Measurements from ENCODE around the gene ZSWIM4.

The ZSWIM4 gene

DNA sequence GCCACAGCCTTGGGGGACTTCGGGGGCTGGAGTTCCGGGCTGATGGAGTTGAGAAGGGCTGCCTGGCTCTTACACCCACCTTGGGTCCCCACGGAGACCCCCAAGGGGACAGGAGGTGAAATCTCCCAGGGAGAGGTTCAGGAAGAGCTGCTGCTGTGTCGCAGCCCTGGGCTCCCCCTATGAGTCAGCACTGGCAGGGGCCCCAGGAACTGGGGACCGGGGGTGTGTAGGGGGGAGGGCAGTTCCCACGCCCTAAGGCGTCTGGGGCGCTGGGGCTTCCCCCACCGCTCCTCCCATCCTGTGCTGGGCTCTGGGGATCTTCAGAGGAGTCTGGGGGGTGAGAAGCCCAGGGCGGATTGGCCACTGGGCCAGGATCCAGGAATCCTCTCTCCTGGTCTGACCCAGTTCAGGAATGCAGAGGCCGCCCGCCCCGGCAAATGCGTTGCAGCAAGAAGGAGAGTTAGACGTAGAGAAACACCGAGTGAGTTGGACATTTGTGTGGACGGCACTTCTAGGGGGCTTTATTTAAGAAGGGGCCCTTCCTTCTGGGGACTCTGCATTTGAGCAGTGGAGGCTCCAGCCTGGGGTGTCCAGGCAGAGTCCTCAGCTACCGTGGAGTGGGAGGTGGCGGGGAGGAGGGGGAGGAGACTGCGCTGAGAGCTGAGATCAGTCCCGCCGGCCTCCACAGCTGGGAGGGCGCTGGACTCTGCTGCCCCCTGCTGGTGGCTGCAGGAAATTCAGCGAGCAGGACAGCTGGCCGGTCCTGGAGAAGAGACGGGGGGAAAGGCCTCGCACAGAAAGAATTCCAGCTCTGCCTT lies 66.7 kb downstream of the ZSWIM4 start:
- Histone ChIP-seq H3K18ac (ENCODE audit: low read length) (peak overlapping the region; percentile 97), H3K79me1 (ENCODE audit: low read length) (peaks cover 20% of the 10 kb centered on the region), H3K4me1 (ENCODE audit: control insufficient read depth in 1 of 2, insufficient read depth in 2 of 2, low read length in 2 of 2) (peaks cover 14 to 16% of the 10 kb centered on the region in 2 experiments), H3K4ac (ENCODE audit: low read depth, low read length) (peak overlapping the region; percentile 95), H2BK120ac (ENCODE audit: insufficient read depth, low read length, poor library complexity) (peak overlapping the region; percentile 100), H3K14ac (ENCODE audit: low read length) (peak overlapping the region; percentile 98), H3K9ac (ENCODE audit: low read length) (peak overlapping the region; percentile 78), H3K4me3 (ENCODE audit: low read depth, low read length) (no peak overlapping the region), H2BK12ac (ENCODE audit: low read length) (peak overlapping the region; percentile 95), H4K91ac (ENCODE audit: low read depth, low read length) (peak overlapping the region; percentile 100), H4K12ac (ENCODE audit: low read depth, low read length) (peak overlapping the region; percentile 97), H3K27me3 (ENCODE audit: insufficient read depth, low read length) (peaks cover 6% of the 10 kb centered on the region), H3K23ac (ENCODE audit: low read length) (no peak overlapping the region), H2AK5ac (ENCODE audit: low read length) (peak overlapping the region; percentile 100), H3K36me3 (ENCODE audit: control insufficient read depth in 1 of 2, insufficient read depth in 2 of 2, low read length in 2 of 2) (no peaks in the 10 kb centered on the region), H4K8ac (ENCODE audit: low read depth, low read length) (peak overlapping the region; percentile 96), H3K9me3 (ENCODE audit: insufficient read depth, low read depth, low read length) (peaks cover 2% of the 10 kb centered on the region), H3K4me2 (ENCODE audit: low read length) (peak overlapping the region; percentile 86), H2AFZ (ENCODE audit: insufficient read depth, low read length, poor library complexity) (peak overlapping the region; percentile 79), H3K27ac (ENCODE audit: low read depth, low read length) (peak overlapping the region; percentile 89), H2BK5ac (ENCODE audit: low read depth, low read length, poor library complexity) (peak overlapping the region; percentile 98), H3K79me2 (ENCODE audit: control insufficient read depth, insufficient read depth, low read length, poor library complexity) (peaks cover 8% of the 10 kb centered on the region)
- DNase-seq: peak; percentile 89 to 94
- WGBS (ENCODE audit: extremely low coverage, insufficient coverage, insufficient read length): no CpG with 5 or more reads among the region's 27 CpGs

DNA sequence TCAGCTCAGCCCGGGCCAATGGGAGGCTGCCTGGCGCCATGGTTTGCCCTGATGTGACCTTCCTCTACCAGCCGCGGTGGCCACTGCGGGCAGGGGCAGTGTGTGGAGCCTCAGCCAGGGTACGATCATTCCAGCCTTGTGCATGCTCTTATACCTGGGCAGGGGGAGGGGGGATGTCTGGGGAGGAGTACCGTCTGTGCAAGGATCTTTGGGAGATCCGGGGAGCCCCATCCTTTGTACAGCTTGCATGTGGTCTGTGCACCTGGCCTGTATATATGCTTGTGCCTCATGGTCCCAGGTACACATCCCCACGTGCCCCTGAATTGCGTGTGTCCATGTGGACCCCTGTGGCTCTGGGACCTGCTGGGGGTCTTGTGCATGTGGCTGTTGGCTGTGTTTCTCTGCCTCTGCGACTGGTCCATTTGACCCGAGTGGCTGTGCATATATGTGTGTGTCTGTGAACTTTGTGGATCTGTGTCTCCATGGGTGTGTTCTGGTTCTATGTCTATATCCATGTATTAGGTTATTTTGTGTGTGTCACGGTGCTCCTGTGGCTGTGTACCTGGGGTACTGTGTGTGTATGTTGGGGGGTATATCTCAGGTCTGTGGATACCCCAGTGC lies 68.9 kb downstream of the ZSWIM4 start:
- H3K4ac ChIP-seq (ENCODE audit: low read depth, low read length): no peak overlapping the region
- peaks cover 8% of the 10 kb centered on the region for H3K79me2 ChIP-seq (ENCODE audit: control insufficient read depth, insufficient read depth, low read length, poor library complexity)
- peaks cover 13 to 16% of the 10 kb centered on the region in 2 experiments for H3K4me1 ChIP-seq (ENCODE audit: control insufficient read depth in 1 of 2, insufficient read depth in 2 of 2, low read length in 2 of 2)
- peaks cover 6% of the 10 kb centered on the region for H3K27me3 ChIP-seq (ENCODE audit: insufficient read depth, low read length)
- H3K36me3 ChIP-seq (ENCODE audit: control insufficient read depth in 1 of 2, insufficient read depth in 2 of 2, low read length in 2 of 2): no peaks in the 10 kb centered on the region
- no peak overlapping the region for H3K9ac ChIP-seq (ENCODE audit: low read length)
- no peak overlapping the region for H3K18ac ChIP-seq (ENCODE audit: low read length)
- WGBS (ENCODE audit: extremely low coverage, insufficient coverage, insufficient read length): no CpG with 5 or more reads among the region's 13 CpGs
- no peak overlapping the region for H2AFZ ChIP-seq (ENCODE audit: insufficient read depth, low read length, poor library complexity)
- H3K79me1 ChIP-seq (ENCODE audit: low read length): peaks cover 16% of the 10 kb centered on the region
- peaks cover 2% of the 10 kb centered on the region for H3K9me3 ChIP-seq (ENCODE audit: insufficient read depth, low read depth, low read length)
- no peak overlapping the region for H4K12ac ChIP-seq (ENCODE audit: low read depth, low read length)
- H2BK12ac ChIP-seq (ENCODE audit: low read length): no peak overlapping the region
- H3K27ac ChIP-seq (ENCODE audit: low read depth, low read length): no peak overlapping the region
- no peak overlapping the region for H2AK5ac ChIP-seq (ENCODE audit: low read length)
- H2BK5ac ChIP-seq (ENCODE audit: low read depth, low read length, poor library complexity): no peak overlapping the region
- H4K8ac ChIP-seq (ENCODE audit: low read depth, low read length): no peak overlapping the region
- no peak overlapping the region for H4K91ac ChIP-seq (ENCODE audit: low read depth, low read length)
- peak overlapping the region; percentile 52 for H3K4me2 ChIP-seq (ENCODE audit: low read length)
- no peak overlapping the region for H3K23ac ChIP-seq (ENCODE audit: low read length)
- no peak overlapping the region for H2BK120ac ChIP-seq (ENCODE audit: insufficient read depth, low read length, poor library complexity)
- H3K14ac ChIP-seq (ENCODE audit: low read length): no peak overlapping the region
- H3K4me3 ChIP-seq (ENCODE audit: low read depth, low read length): no peak overlapping the region
- no peak for DNase-seq

DNA sequence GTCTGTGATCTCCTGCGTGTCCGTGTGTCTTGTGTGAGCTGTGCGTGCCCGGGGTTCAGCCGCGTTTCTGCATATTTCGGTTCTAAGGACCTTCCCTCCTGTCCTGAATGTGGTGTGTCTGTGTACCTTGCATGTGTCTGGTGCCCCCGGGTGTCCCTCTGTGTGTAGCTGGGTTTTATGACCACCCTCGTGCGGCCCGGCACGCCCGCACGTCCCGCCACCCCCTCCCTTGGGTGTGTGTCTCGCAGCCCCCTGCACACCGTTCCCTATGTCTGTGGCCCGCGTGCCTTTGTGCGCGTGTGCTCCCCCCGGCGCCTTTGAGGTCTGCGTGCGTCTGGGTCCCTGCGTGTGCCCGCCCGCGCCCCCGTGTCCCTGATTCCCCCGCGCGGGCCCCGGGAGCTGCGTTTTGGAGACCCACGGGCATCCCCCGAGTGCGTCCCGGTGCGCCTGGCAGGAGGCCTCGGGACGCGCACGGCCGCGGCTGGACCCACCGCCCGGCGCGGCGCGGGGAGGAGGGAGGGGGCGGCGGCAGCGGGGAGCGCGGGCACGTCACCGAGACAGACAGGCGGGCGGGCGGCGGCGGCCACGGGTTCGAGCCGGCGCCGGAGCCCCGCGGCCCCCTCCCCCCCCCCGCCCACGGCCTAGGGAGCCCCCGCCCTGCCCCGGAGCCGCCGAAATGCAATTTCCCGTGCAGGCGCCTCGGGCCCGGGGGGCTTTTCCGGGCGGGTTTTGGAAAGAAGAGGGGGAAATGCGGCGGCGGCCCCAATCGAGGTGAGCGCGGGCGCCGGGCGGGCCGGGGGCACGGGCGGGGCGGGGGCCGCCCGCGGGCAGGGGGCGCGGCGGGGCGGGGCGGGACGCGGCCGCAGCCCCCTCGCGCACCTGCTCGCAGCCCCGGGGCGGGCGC lies 69.7 kb downstream of the ZSWIM4 start:
- no peak for DNase-seq
- Histone ChIP-seq H3K4me3 (ENCODE audit: low read depth, low read length) (peak overlapping the region; percentile 73), H3K18ac (ENCODE audit: low read length) (peak overlapping the region; percentile 77), H3K23ac (ENCODE audit: low read length) (no peak overlapping the region), H3K36me3 (ENCODE audit: control insufficient read depth in 1 of 2, insufficient read depth in 2 of 2, low read length in 2 of 2) (no peaks in the 10 kb centered on the region), H3K79me1 (ENCODE audit: low read length) (peaks cover 11% of the 10 kb centered on the region), H4K12ac (ENCODE audit: low read depth, low read length) (no peak overlapping the region), H3K79me2 (ENCODE audit: control insufficient read depth, insufficient read depth, low read length, poor library complexity) (peaks cover 8% of the 10 kb centered on the region), H3K4ac (ENCODE audit: low read depth, low read length) (no peak overlapping the region), H2BK5ac (ENCODE audit: low read depth, low read length, poor library complexity) (no peak overlapping the region), H2AFZ (ENCODE audit: insufficient read depth, low read length, poor library complexity) (peak overlapping the region; percentile 30), H3K9ac (ENCODE audit: low read length) (no peak overlapping the region), H4K91ac (ENCODE audit: low read depth, low read length) (peak overlapping the region; percentile 65), H2AK5ac (ENCODE audit: low read length) (peak overlapping the region; percentile 0), H3K4me1 (ENCODE audit: control insufficient read depth in 1 of 2, insufficient read depth in 2 of 2, low read length in 2 of 2) (peaks cover 10 to 12% of the 10 kb centered on the region in 2 experiments), H3K27me3 (ENCODE audit: insufficient read depth, low read length) (peaks cover 6% of the 10 kb centered on the region), H3K27ac (ENCODE audit: low read depth, low read length) (no peak overlapping the region), H3K4me2 (ENCODE audit: low read length) (peak overlapping the region; percentile 79), H2BK12ac (ENCODE audit: low read length) (no peak overlapping the region), H2BK120ac (ENCODE audit: insufficient read depth, low read length, poor library complexity) (peak overlapping the region; percentile 0), H4K8ac (ENCODE audit: low read depth, low read length) (peak overlapping the region; percentile 33), H3K9me3 (ENCODE audit: insufficient read depth, low read depth, low read length) (peaks cover 2% of the 10 kb centered on the region), H3K14ac (ENCODE audit: low read length) (peak overlapping the region; percentile 6)
- no CpG with 5 or more reads among the region's 113 CpGs for WGBS (ENCODE audit: extremely low coverage, insufficient coverage, insufficient read length)

Measured in trophoblast cell (in vitro differentiated cells and primary cell).